ENCODE measurements around the gene HNRNPA0.

GRCh38 chr5:137758715-137759306 lies 4.6 kb upstream of the HNRNPA0 start:
- TF ChIP-seq CTCF (IDR thresholded peaks at IDR 0.05 in 2 of 3, conservative IDR thresholded peaks at IDR 0.05 in 1 of 3; ENCODE audit: borderline replicate concordance in 1 of 3, insufficient read depth in 1 of 3, low read depth in 2 of 3, low read length in 2 of 3) (no peak), MAX (IDR thresholded peaks at IDR 0.05) (no peak), POLR2A (IDR thresholded peaks at IDR 0.05; ENCODE audit: borderline replicate concordance, extremely low read depth, insufficient read depth, insufficient read length) (no peak), ZFX (IDR thresholded peaks at IDR 0.05) (no peak), SIN3A (IDR thresholded peaks at IDR 0.05; ENCODE audit: low read depth) (no peak), EZH2 (IDR thresholded peaks at IDR 0.05) (no peak), SRF (IDR thresholded peaks at IDR 0.05; ENCODE audit: low read depth) (no peak)
